ENCODE data around the gene OR51B5. TPM values are rescaled to one million over a fixed set of nuclear protein-coding genes. Genes with fewer than 3 reads are reported as not detected.

Gene OR51B5
- polyA plus RNA-seq, 1 donor (not counting 4 experiments of a cell fraction or from before 2014, with no cell fraction given) = not detected

GRCh38 chr11:5351208-5351607 is 7.9 kb upstream of the OR51B5 start, which contains the start of gene OR51B6:
Gene OR51B6, plus strand, starts transcription at chr11:5351508. Its CDS starts 0 bp downstream, at chr11:5351508.
- Histone ChIP-seq H3K27ac (ENCODE audit: control insufficient read depth, insufficient read depth, low read length) (no peak within 1 kb of the TSS), H3K36me3 (ENCODE audit: control insufficient read depth in 2 of 2, extremely low read depth in 1 of 2, insufficient read depth in 2 of 2, low read length in 2 of 2) (no peaks in the 10 kb centered on the region), H4K20me1 (ENCODE audit: control insufficient read depth, extremely low read depth, insufficient read depth, low read length) (no peaks in the 10 kb centered on the region), H3K9me1 (ENCODE audit: control insufficient read depth, extremely low read depth, insufficient read depth, low read length) (no peaks in the 10 kb centered on the region), H3K4me2 (ENCODE audit: control insufficient read depth, extremely low read depth, insufficient read depth, low read depth, low read length) (no peak within 1 kb of the TSS), H3K9me3 (ENCODE audit: control insufficient read depth, low read depth, low read length) (no peaks in the 10 kb centered on the region), H3K79me2 (ENCODE audit: control insufficient read depth, insufficient read depth, low read length) (no peaks in the 10 kb centered on the region), H3K9ac (ENCODE audit: control insufficient read depth, extremely low read depth, insufficient read depth, low read length) (no peak within 1 kb of the TSS), H3K4me3 (ENCODE audit: control insufficient read depth in 2 of 3, extremely low read depth in 1 of 3, insufficient read depth in 2 of 3, low read depth in 1 of 3, low read length in 3 of 3) (no peak within 1 kb of the TSS), H3K4me1 (ENCODE audit: control insufficient read depth, extremely low read depth, insufficient read depth, low read length) (no peaks in the 10 kb centered on the region), H3K27me3 (ENCODE audit: control insufficient read depth, extremely low read depth, insufficient read depth, low read length) (no peaks in the 10 kb centered on the region), H2AFZ (ENCODE audit: control insufficient read depth, low read length) (no peak within 1 kb of the TSS)
- no peak for TF ChIP-seq EZH2 (IDR thresholded peaks at IDR 0.05; ENCODE audit: low read length)
- TF ChIP-seq CTCF (optimal IDR thresholded peaks at IDR 0.05 in 1 of 3, IDR thresholded peaks at IDR 0.05 in 1 of 3, conservative IDR thresholded peaks at IDR 0.05 in 1 of 3; ENCODE audit: extremely low read depth in 1 of 3, insufficient read depth in 2 of 3, low read length in 3 of 3) = no peak
- DNase-seq (ENCODE audit: low read depth, low spot score) (no peak), FAIRE-seq (no peak)
- dilution Hi-C loops (cut with MboI; ENCODE audit: extremely low pct_ligation_motif_present, low sequenced_read_pairs) = no loop called here

- H3K27ac ChIP-seq (ENCODE audit: control insufficient read depth, insufficient read depth, low read length) = no peak overlapping the region
- no peaks in the 10 kb centered on the region for H4K20me1 ChIP-seq (ENCODE audit: control insufficient read depth, extremely low read depth, insufficient read depth, low read length)
- H3K9me1 ChIP-seq (ENCODE audit: control insufficient read depth, extremely low read depth, insufficient read depth, low read length) = no peaks in the 10 kb centered on the region
- TF ChIP-seq EZH2 (IDR thresholded peaks at IDR 0.05; ENCODE audit: low read length) (no peak), CTCF (optimal IDR thresholded peaks at IDR 0.05 in 1 of 3, IDR thresholded peaks at IDR 0.05 in 1 of 3, conservative IDR thresholded peaks at IDR 0.05 in 1 of 3; ENCODE audit: extremely low read depth in 1 of 3, insufficient read depth in 2 of 3, low read length in 3 of 3) (no peak)
- no peaks in the 10 kb centered on the region for H3K4me1 ChIP-seq (ENCODE audit: control insufficient read depth, extremely low read depth, insufficient read depth, low read length)
- FAIRE-seq (no peak), DNase-seq (ENCODE audit: low read depth, low spot score) (no peak)
- H3K36me3 ChIP-seq (ENCODE audit: control insufficient read depth in 2 of 2, extremely low read depth in 1 of 2, insufficient read depth in 2 of 2, low read length in 2 of 2) = no peaks in the 10 kb centered on the region
- H3K79me2 ChIP-seq (ENCODE audit: control insufficient read depth, insufficient read depth, low read length) = no peaks in the 10 kb centered on the region
- H3K4me2 ChIP-seq (ENCODE audit: control insufficient read depth, extremely low read depth, insufficient read depth, low read depth, low read length) = no peak overlapping the region
- no peak overlapping the region for H3K9ac ChIP-seq (ENCODE audit: control insufficient read depth, extremely low read depth, insufficient read depth, low read length)
- dilution Hi-C loops (cut with MboI; ENCODE audit: extremely low pct_ligation_motif_present, low sequenced_read_pairs) = no loop called here
- H3K4me3 ChIP-seq (ENCODE audit: control insufficient read depth in 2 of 3, extremely low read depth in 1 of 3, insufficient read depth in 2 of 3, low read depth in 1 of 3, low read length in 3 of 3) = no peak overlapping the region
- no peaks in the 10 kb centered on the region for H3K9me3 ChIP-seq (ENCODE audit: control insufficient read depth, low read depth, low read length)
- no peak overlapping the region for H2AFZ ChIP-seq (ENCODE audit: control insufficient read depth, low read length)
- no peaks in the 10 kb centered on the region for H3K27me3 ChIP-seq (ENCODE audit: control insufficient read depth, extremely low read depth, insufficient read depth, low read length)
Observed at GRCh38 chr11:5349550-5349949, 6.2 kb upstream of the OR51B5 start.
